ENCODE measurements around the gene GPX3. TPM values are rescaled to one million over a fixed set of nuclear protein-coding genes. Genes with fewer than 3 reads are reported as not detected.

Gene GPX3
- total and polyA plus RNA-seq, 2 experiments from 2014 or later, result 28.0 to 48.9 TPM

DNA sequence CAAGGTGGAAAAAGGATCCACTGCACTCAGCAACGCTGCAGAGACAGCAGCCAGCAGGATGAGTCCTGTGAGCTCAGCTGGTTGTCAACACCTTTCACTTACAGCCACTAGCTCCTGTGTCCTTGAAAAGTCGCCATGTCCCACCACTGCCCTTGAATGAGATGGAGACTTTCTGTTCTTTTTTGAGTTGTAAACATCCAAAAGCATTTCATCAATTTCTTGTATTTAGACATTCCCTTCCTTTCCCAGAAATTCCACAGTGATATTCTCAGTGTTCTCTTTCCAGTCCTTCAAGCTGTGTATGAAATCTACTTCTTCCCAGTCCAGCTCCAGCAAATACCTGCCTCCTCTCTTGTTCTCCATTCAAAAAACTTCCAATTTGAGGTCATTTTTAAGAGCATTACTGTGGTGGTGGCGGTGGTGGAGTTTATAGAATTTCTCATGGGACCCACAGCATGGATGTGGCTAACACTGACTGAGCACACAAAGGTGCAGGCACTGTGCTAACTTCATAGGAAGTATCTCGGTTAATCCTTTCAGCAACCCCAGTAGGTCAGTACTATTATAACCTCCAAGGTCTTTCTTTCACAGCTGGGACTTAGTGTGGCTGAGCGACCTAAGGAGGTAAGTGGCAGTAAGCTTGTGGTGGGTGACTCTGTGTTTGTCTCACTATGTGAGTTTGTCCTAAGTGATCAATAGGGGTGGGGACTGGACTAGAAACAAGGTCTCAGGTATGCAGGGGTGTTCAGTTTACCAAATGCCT is 15.0 kb upstream of the GPX3 start:
- no peaks in the 10 kb centered on the region for H3K9me3 Mint-ChIP-seq

GRCh38 chr5:151005950-151006576 is 14.3 kb upstream of the GPX3 start:
- Histone ChIP-seq H3K79me2 (replicated peaks; ENCODE audit: insufficient read depth) (no peaks in the 10 kb centered on the region), H3K9me2 (ENCODE audit: insufficient read depth) (no peaks in the 10 kb centered on the region), H3K36me3 (ENCODE audit: insufficient read depth) (no peaks in the 10 kb centered on the region), H3K27ac (ENCODE audit: low read depth) (no peak overlapping the region), H3K4me2 (no peak overlapping the region), H3K4me1 (ENCODE audit: insufficient read depth) (no peaks in the 10 kb centered on the region; the same call in 1 of the 2 replicates), H4K20me1 (replicated peaks; ENCODE audit: insufficient read depth) (no peaks in the 10 kb centered on the region), H2AFZ (0 out of 2 replicates have a peak overlapping the region, but pooled peaks have one; percentile 63), H3K4me3 (no peak overlapping the region), H3K27me3 (ENCODE audit: insufficient read depth) (no peaks in the 10 kb centered on the region), H3F3A (replicated peaks; ENCODE audit: low read depth) (no peaks in the 10 kb centered on the region)
- DNase-seq (ENCODE audit: low spot score) (no peak), ATAC-seq (no peak)
- Mint-ChIP-seq H3K27ac (no peak overlapping the region), H3K9me3 (no peaks in the 10 kb centered on the region), H3K4me1 (peaks cover 3% of the 10 kb centered on the region; the same call in 2 of the 3 replicates), H3K36me3 (ENCODE audit: low read depth) (no peaks in the 10 kb centered on the region), H3K4me3 (no peak overlapping the region), H3K27me3 (ENCODE audit: insufficient read depth, low read depth, poor library complexity) (peaks cover 2% of the 10 kb centered on the region)
- no peak for TF ChIP-seq EZH2 (IDR thresholded peaks at IDR 0.05; ENCODE audit: low read depth, unreplicated experiment)
- no peak for TF ChIP-seq CTCF (conservative IDR thresholded peaks at IDR 0.05; ENCODE audit: low read depth in 2 of 2)
- TF ChIP-seq, protein P1, sequence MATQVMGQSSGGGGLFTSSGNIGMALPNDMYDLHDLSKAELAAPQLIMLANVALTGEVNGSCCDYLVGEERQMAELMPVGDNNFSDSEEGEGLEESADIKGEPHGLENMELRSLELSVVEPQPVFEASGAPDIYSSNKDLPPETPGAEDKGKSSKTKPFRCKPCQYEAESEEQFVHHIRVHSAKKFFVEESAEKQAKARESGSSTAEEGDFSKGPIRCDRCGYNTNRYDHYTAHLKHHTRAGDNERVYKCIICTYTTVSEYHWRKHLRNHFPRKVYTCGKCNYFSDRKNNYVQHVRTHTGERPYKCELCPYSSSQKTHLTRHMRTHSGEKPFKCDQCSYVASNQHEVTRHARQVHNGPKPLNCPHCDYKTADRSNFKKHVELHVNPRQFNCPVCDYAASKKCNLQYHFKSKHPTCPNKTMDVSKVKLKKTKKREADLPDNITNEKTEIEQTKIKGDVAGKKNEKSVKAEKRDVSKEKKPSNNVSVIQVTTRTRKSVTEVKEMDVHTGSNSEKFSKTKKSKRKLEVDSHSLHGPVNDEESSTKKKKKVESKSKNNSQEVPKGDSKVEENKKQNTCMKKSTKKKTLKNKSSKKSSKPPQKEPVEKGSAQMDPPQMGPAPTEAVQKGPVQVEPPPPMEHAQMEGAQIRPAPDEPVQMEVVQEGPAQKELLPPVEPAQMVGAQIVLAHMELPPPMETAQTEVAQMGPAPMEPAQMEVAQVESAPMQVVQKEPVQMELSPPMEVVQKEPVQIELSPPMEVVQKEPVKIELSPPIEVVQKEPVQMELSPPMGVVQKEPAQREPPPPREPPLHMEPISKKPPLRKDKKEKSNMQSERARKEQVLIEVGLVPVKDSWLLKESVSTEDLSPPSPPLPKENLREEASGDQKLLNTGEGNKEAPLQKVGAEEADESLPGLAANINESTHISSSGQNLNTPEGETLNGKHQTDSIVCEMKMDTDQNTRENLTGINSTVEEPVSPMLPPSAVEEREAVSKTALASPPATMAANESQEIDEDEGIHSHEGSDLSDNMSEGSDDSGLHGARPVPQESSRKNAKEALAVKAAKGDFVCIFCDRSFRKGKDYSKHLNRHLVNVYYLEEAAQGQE (IDR thresholded peaks at IDR 0.05; ENCODE audit: unreplicated experiment), result no peak
- TF ChIP-seq STAT1 (IDR thresholded peaks at IDR 0.05; ENCODE audit: unreplicated experiment), result no peak
- no peak for TF ChIP-seq JUNB (IDR thresholded peaks at IDR 0.05; ENCODE audit: unreplicated experiment)
- TF ChIP-seq ZNF114 (CRISPR knock-in tag; IDR thresholded peaks at IDR 0.05), result no peak
- TF ChIP-seq NANOG (IDR thresholded peaks at IDR 0.05; ENCODE audit: borderline replicate concordance), result no peak
- TF ChIP-seq ETS1 (IDR thresholded peaks at IDR 0.05), result no peak
- no peak for TF ChIP-seq ZNF331 (CRISPR knock-in tag; IDR thresholded peaks at IDR 0.05; ENCODE audit: low read depth)
- no peak for TF ChIP-seq EZH2phosphoT487 (IDR thresholded peaks at IDR 0.05; ENCODE audit: unreplicated experiment)
- no peak for TF ChIP-seq CREB1 (CRISPR knock-in tag; IDR thresholded peaks at IDR 0.05; ENCODE audit: low read depth)
- no peak for TF ChIP-seq POLR2AphosphoS5 (IDR thresholded peaks at IDR 0.05; ENCODE audit: low read depth)

More for the DNA sequence above, 15.0 kb upstream of the GPX3 start:
- H2AFZ ChIP-seq, result peak overlapping the region; percentile 63; the same call in 1 of the 2 replicates
- H3K9me2 ChIP-seq (ENCODE audit: insufficient read depth), result no peaks in the 10 kb centered on the region
- H3K36me3 ChIP-seq (ENCODE audit: insufficient read depth), result no peaks in the 10 kb centered on the region
- Mint-ChIP-seq H3K27me3 (ENCODE audit: insufficient read depth, low read depth, poor library complexity) (peaks cover 2% of the 10 kb centered on the region), H3K36me3 (ENCODE audit: low read depth) (no peaks in the 10 kb centered on the region), H3K4me1 (peaks cover 3% of the 10 kb centered on the region), H3K4me3 (no peak overlapping the region), H3K27ac (no peak overlapping the region)
- no peak overlapping the region for H3K4me3 ChIP-seq
- H3F3A ChIP-seq (replicated peaks; ENCODE audit: low read depth), result no peaks in the 10 kb centered on the region
- no peak for DNase-seq (ENCODE audit: low spot score)
- no peaks in the 10 kb centered on the region for H4K20me1 ChIP-seq (replicated peaks; ENCODE audit: insufficient read depth)
- H3K27ac ChIP-seq (ENCODE audit: low read depth), result no peak overlapping the region
- no peaks in the 10 kb centered on the region; the same call in 1 of the 2 replicates for H3K4me1 ChIP-seq (ENCODE audit: insufficient read depth)
- no peak overlapping the region for H3K4me2 ChIP-seq
- no peaks in the 10 kb centered on the region for H3K27me3 ChIP-seq (ENCODE audit: insufficient read depth)
- no peak for ATAC-seq
- TF ChIP-seq CREB1 (CRISPR knock-in tag; IDR thresholded peaks at IDR 0.05; ENCODE audit: low read depth) (no peak), NANOG (IDR thresholded peaks at IDR 0.05; ENCODE audit: borderline replicate concordance) (no peak)
- no peaks in the 10 kb centered on the region for H3K79me2 ChIP-seq (replicated peaks; ENCODE audit: insufficient read depth)
